HFFc6 (cell line): ENCODE measurements around the gene ILDR1. TPM values are rescaled to one million over a fixed set of nuclear protein-coding genes. Genes with fewer than 3 reads are reported as not detected.

ENCODE experiments used
- DNase-seq: peaks from one replicate; pipeline ENCODE4 v3.0.0-alpha.2; 2018
- H3K27ac Mint-ChIP-seq: 2 replicates; pipeline ENCODE4 v1.8.0; 2020; ENCODE audit warnings: mild to moderate bottlenecking, mixed read lengths
- H3K27me3 Mint-ChIP-seq: 2 replicates; pipeline ENCODE4 v1.8.0; 2021; ENCODE audit warnings: mild to moderate bottlenecking, moderate library complexity, mixed read lengths; ENCODE audit not compliant: insufficient read depth
- H3K36me3 Mint-ChIP-seq: 2 replicates; pipeline ENCODE4 v1.8.0; 2021; ENCODE audit warnings: low read depth, mixed read lengths
- H3K4me1 Mint-ChIP-seq: 2 replicates; pipeline ENCODE4 v1.8.0; 2020; ENCODE audit warnings: low read depth, mixed read lengths
- H3K4me3 Mint-ChIP-seq: 2 replicates; pipeline ENCODE4 v1.8.0; 2020; ENCODE audit warnings: mild to moderate bottlenecking, moderate library complexity, mixed read lengths
- H3K9me3 Mint-ChIP-seq: 2 replicates; pipeline ENCODE4 v1.8.0; 2020; ENCODE audit warnings: mild to moderate bottlenecking, mixed read lengths
- CTCF ChIP-seq: fragments of 200-600 bp; sonication (generic); IDR thresholded peaks from 2 replicates; pipeline ENCODE4 v1.5.0; 2021; ENCODE audit warnings: antibody characterized with exemption, mild to moderate bottlenecking
- total RNA-seq, 6 experiments: library from RNA; stranded (reverse); fragmentation: NEBNext Ultra II Directional; extraction: Animal tissue kit (Norgen Biotek cat#: 25700); gene quantifications; 2 replicates in 1 of 6; 3 replicates in 5 of 6; pipeline ENCODE4 v1.2.3, GENCODE V29; 2021

Gene ILDR1
- total RNA-seq, 6 experiments from 2014 or later = not detected

GRCh38 chr3:122030381-122031122, 8.5 kb upstream of the ILDR1 start:
- peak; percentile 33 for DNase-seq
- peak overlapping the region; percentile 74 for H3K4me3 Mint-ChIP-seq
- peaks cover 11% of the 10 kb centered on the region for H3K4me1 Mint-ChIP-seq
- TF ChIP-seq CTCF = no peak
- peaks cover 1% of the 10 kb centered on the region for H3K9me3 Mint-ChIP-seq
- H3K27ac Mint-ChIP-seq = peak overlapping the region; percentile 20; the same call in 1 of the 2 replicates
- peaks cover 4% of the 10 kb centered on the region for H3K27me3 Mint-ChIP-seq
- no peaks in the 10 kb centered on the region for H3K36me3 Mint-ChIP-seq

GRCh38 chr3:122025296-122025695, 3.2 kb upstream of the ILDR1 start:
- peaks cover 2% of the 10 kb centered on the region for H3K4me1 Mint-ChIP-seq
- no peak overlapping the region for H3K27ac Mint-ChIP-seq
- no peaks in the 10 kb centered on the region for H3K9me3 Mint-ChIP-seq
- no peak overlapping the region for H3K4me3 Mint-ChIP-seq
- H3K36me3 Mint-ChIP-seq = no peaks in the 10 kb centered on the region
- TF ChIP-seq CTCF = no peak
- H3K27me3 Mint-ChIP-seq = peaks cover 8% of the 10 kb centered on the region
- DNase-seq = no peak

GRCh38 chr3:122024800-122025199, 2.8 kb upstream of the ILDR1 start:
- no peak for DNase-seq
- H3K36me3 Mint-ChIP-seq = no peaks in the 10 kb centered on the region
- no peak overlapping the region for H3K27ac Mint-ChIP-seq
- H3K27me3 Mint-ChIP-seq = peaks cover 8% of the 10 kb centered on the region
- H3K4me3 Mint-ChIP-seq = no peak overlapping the region
- no peak for TF ChIP-seq CTCF
- no peaks in the 10 kb centered on the region for H3K4me1 Mint-ChIP-seq
- H3K9me3 Mint-ChIP-seq = no peaks in the 10 kb centered on the region

- Mint-ChIP-seq H3K9me3 (no peaks in the 10 kb centered on the region), H3K27me3 (peaks cover 8% of the 10 kb centered on the region), H3K27ac (no peak overlapping the region), H3K4me3 (no peak overlapping the region), H3K36me3 (no peaks in the 10 kb centered on the region), H3K4me1 (no peaks in the 10 kb centered on the region)
- DNase-seq = no peak
- no peak for TF ChIP-seq CTCF
Observed at GRCh38 chr3:122023335-122023910, 1.4 kb upstream of the ILDR1 start.

GRCh38 chr3:122021037-122021436, 1.0 kb downstream of the ILDR1 start:
- DNase-seq = no peak
- Mint-ChIP-seq H3K27ac (no peak overlapping the region), H3K9me3 (no peaks in the 10 kb centered on the region), H3K4me3 (no peak overlapping the region), H3K4me1 (no peaks in the 10 kb centered on the region), H3K27me3 (peaks cover 8% of the 10 kb centered on the region), H3K36me3 (no peaks in the 10 kb centered on the region)
- TF ChIP-seq CTCF = no peak
